Neural progenitor cell (in vitro differentiated cells): Measurements from ENCODE around the gene PIGV. TPM values are rescaled to one million over a fixed set of nuclear protein-coding genes. Genes with fewer than 3 reads are reported as not detected.

Experiments used
- DNase-seq: peaks from one replicate; pipeline ENCODE4 v3.0.0-alpha.2; 2016; ENCODE audit warnings: low spot score
- H2AFZ ChIP-seq: fragments of 200-600 bp; sonication (generic); replicated peaks from 2 replicates; pipeline ENCODE4 v1.6.1; 2016; ENCODE audit warnings: antibody characterized with exemption
- H3F3A ChIP-seq: fragments of 200-600 bp; sonication (generic); 2 replicates; pipeline ENCODE4 v1.6.1; 2016; ENCODE audit warnings: antibody characterized with exemption, low read depth
- H3K27ac ChIP-seq: fragments of 200-600 bp; sonication (generic); 2 replicates; pipeline ENCODE4 v1.5.1; 2016; ENCODE audit warnings: mild to moderate bottlenecking
- H3K27me3 ChIP-seq: fragments of 200-600 bp; sonication (generic); 2 replicates; pipeline ENCODE4 v1.6.1; 2016; ENCODE audit warnings: mild to moderate bottlenecking, moderate library complexity
- H3K36me3 ChIP-seq: fragments of 200-600 bp; sonication (generic); 2 replicates; pipeline ENCODE4 v1.5.1; 2016
- H3K4me1 ChIP-seq: fragments of 200-600 bp; sonication (generic); 2 replicates; pipeline ENCODE4 v1.6.1; 2016; ENCODE audit warnings: mixed run types
- H3K4me2 ChIP-seq: fragments of 200-600 bp; sonication (generic); 2 replicates; pipeline ENCODE4 v1.6.1; 2016
- H3K4me3 ChIP-seq: fragments of 200-600 bp; sonication (generic); 2 replicates; pipeline ENCODE4 v1.5.1; 2016
- H3K79me2 ChIP-seq: fragments of 200-600 bp; sonication (generic); 2 replicates; pipeline ENCODE4 v1.6.1; 2016; ENCODE audit warnings: low read depth
- H3K9ac ChIP-seq: fragments of 200-600 bp; sonication (generic); 2 replicates; pipeline ENCODE4 v1.6.1; 2016
- H3K9me3 ChIP-seq: fragments of 200-600 bp; sonication (generic); 2 replicates; pipeline ENCODE4 v1.5.1; 2016; ENCODE audit warnings: low read depth
- H4K20me1 ChIP-seq: fragments of 200-600 bp; sonication (generic); 2 replicates; pipeline ENCODE4 v1.6.1; 2016; ENCODE audit warnings: low read depth
- H3K27ac Mint-ChIP-seq: 3 replicates; pipeline ENCODE4 v1.8.0; 2021; ENCODE audit warnings: mixed read lengths
- H3K27me3 Mint-ChIP-seq: 2 replicates; pipeline ENCODE4 v1.8.0; 2022; ENCODE audit warnings: low read depth, mild to moderate bottlenecking, inconsistent platforms, moderate library complexity, mixed read lengths; ENCODE audit not compliant: insufficient read depth
- H3K36me3 Mint-ChIP-seq: 3 replicates; pipeline ENCODE4 v1.8.0; 2021; ENCODE audit warnings: mixed read lengths
- H3K4me1 Mint-ChIP-seq: 3 replicates; pipeline ENCODE4 v1.8.0; 2021; ENCODE audit warnings: mixed read lengths
- H3K4me3 Mint-ChIP-seq: 3 replicates; pipeline ENCODE4 v1.8.0; 2021; ENCODE audit warnings: mild to moderate bottlenecking, moderate library complexity, mixed read lengths
- H3K9me3 Mint-ChIP-seq: 3 replicates; pipeline ENCODE4 v1.8.0; 2020; ENCODE audit warnings: mixed read lengths
- CTCF ChIP-seq: fragments of 200-600 bp; sonication (generic); IDR thresholded peaks from 2 replicates; pipeline ENCODE4 v1.5.1; 2017; ENCODE audit warnings: antibody characterized with exemption, mild to moderate bottlenecking
- EZH2 ChIP-seq: fragments of 200-600 bp; sonication (generic); IDR thresholded peaks from 2 replicates; pipeline ENCODE4 v1.6.1; 2017; ENCODE audit warnings: antibody characterized with exemption, mild to moderate bottlenecking, moderate library complexity
- EZH2phosphoT487 ChIP-seq: fragments of 200-600 bp; sonication (generic); IDR thresholded peaks from 2 replicates; pipeline ENCODE4 v1.6.1; 2017; ENCODE audit warnings: antibody characterized with exemption
- total RNA-seq: library from RNA; depleted of rRNA; stranded (reverse); fragments of >200 nt; gene quantifications from 2 replicates; pipeline ENCODE4 v1.2.3, GENCODE V29; 2015; ENCODE audit warnings: low replicate concordance

The PIGV gene
- 19.4 and 19.7 TPM in 2 replicates for total RNA-seq

GRCh38 chr1:26787706-26788514 lies at the start of gene PIGV:
Gene PIGV (plus strand): TSS chr1:26787950. CDS start chr1:26790816, 2,866 bp downstream.
- no peaks in the 10 kb centered on the region for H3K9me3 ChIP-seq
- H3K4me3 ChIP-seq, result peak within 1 kb of the TSS; percentile 61
- peak within 1 kb of the TSS; percentile 84 for H3K27ac ChIP-seq
- Mint-ChIP-seq H3K4me3 (peak within 1 kb of the TSS; percentile 96), H3K36me3 (no peaks in the 10 kb centered on the region), H3K9me3 (no peaks in the 10 kb centered on the region), H3K27ac (peak within 1 kb of the TSS; percentile 100), H3K27me3 (peaks cover 7% of the 10 kb centered on the region), H3K4me1 (peaks cover 62% of the 10 kb centered on the region)
- H2AFZ ChIP-seq, result peak within 1 kb of the TSS; percentile 74
- TF ChIP-seq EZH2 (no peak), CTCF (no peak), EZH2phosphoT487 (no peak)
- peaks cover 11% of the 10 kb centered on the region for H3K79me2 ChIP-seq
- no peaks in the 10 kb centered on the region for H3K27me3 ChIP-seq
- peaks cover 58% of the 10 kb centered on the region for H3F3A ChIP-seq
- peak within 1 kb of the TSS; percentile 87 for H3K4me2 ChIP-seq
- H3K9ac ChIP-seq, result peak within 1 kb of the TSS; percentile 61
- no peaks in the 10 kb centered on the region for H3K36me3 ChIP-seq
- DNase-seq, result peak; percentile 95
- peaks cover 33% of the 10 kb centered on the region for H3K4me1 ChIP-seq
- H4K20me1 ChIP-seq, result peaks cover 10% of the 10 kb centered on the region

- Histone ChIP-seq H3K79me2 (peaks cover 100% of the 10 kb centered on the region), H3K4me3 (no peak overlapping the region), H3K9ac (no peak overlapping the region), H4K20me1 (peaks cover 92% of the 10 kb centered on the region), H3K4me2 (no peak overlapping the region), H3K4me1 (no peaks in the 10 kb centered on the region), H2AFZ (no peak overlapping the region), H3K27ac (peak overlapping the region; percentile 16), H3F3A (peaks cover 11% of the 10 kb centered on the region), H3K27me3 (no peaks in the 10 kb centered on the region), H3K36me3 (peaks cover 21% of the 10 kb centered on the region), H3K9me3 (no peaks in the 10 kb centered on the region)
- Mint-ChIP-seq H3K27ac (peak overlapping the region; percentile 80), H3K36me3 (peaks cover 38% of the 10 kb centered on the region), H3K27me3 (peaks cover 2% of the 10 kb centered on the region), H3K4me1 (peaks cover 7% of the 10 kb centered on the region), H3K4me3 (no peak overlapping the region), H3K9me3 (no peaks in the 10 kb centered on the region)
- TF ChIP-seq EZH2phosphoT487 (no peak), CTCF (no peak)
- DNase-seq, result no peak
Measured at GRCh38 chr1:26739329-26739914, 48.3 kb upstream of the PIGV start.

- H3K9me3 ChIP-seq, result no peaks in the 10 kb centered on the region
- peaks cover 34% of the 10 kb centered on the region for H3K36me3 Mint-ChIP-seq
- peaks cover 100% of the 10 kb centered on the region for H3K79me2 ChIP-seq
- H3K4me3 ChIP-seq, result no peak overlapping the region
- H3F3A ChIP-seq, result peaks cover 11% of the 10 kb centered on the region
- peaks cover 92% of the 10 kb centered on the region for H4K20me1 ChIP-seq
- H3K4me2 ChIP-seq, result no peak overlapping the region
- H3K9me3 Mint-ChIP-seq, result no peaks in the 10 kb centered on the region
- H3K27me3 Mint-ChIP-seq, result peaks cover 2% of the 10 kb centered on the region
- no peak overlapping the region for H3K27ac Mint-ChIP-seq
- H2AFZ ChIP-seq, result no peak overlapping the region
- no peaks in the 10 kb centered on the region for H3K27me3 ChIP-seq
- H3K27ac ChIP-seq, result no peak overlapping the region
- no peaks in the 10 kb centered on the region for H3K4me1 ChIP-seq
- DNase-seq, result no peak
- H3K9ac ChIP-seq, result no peak overlapping the region
- no peak overlapping the region for H3K4me3 Mint-ChIP-seq
- H3K4me1 Mint-ChIP-seq, result peaks cover 7% of the 10 kb centered on the region
- no peak for TF ChIP-seq EZH2
- no peak for TF ChIP-seq CTCF
- no peak for TF ChIP-seq EZH2phosphoT487
- peaks cover 24% of the 10 kb centered on the region for H3K36me3 ChIP-seq
Measured at GRCh38 chr1:26740023-26740634, 47.6 kb upstream of the PIGV start.
